ENCODE measurements around the gene CIDEC.
A peak's percentile ranks its signal among the peaks of the same experiment; 100 is the strongest.

Gene CIDEC

GRCh38 chr3:9843715-9844438 is 36.2 kb downstream of the CIDEC start, which contains the start of gene RPUSD3:
TSS of gene RPUSD3 (minus strand) at chr3:9844008. CDS start at chr3:9843990, 18 bp downstream.
- DNase-seq = peak; percentile 95

DNA sequence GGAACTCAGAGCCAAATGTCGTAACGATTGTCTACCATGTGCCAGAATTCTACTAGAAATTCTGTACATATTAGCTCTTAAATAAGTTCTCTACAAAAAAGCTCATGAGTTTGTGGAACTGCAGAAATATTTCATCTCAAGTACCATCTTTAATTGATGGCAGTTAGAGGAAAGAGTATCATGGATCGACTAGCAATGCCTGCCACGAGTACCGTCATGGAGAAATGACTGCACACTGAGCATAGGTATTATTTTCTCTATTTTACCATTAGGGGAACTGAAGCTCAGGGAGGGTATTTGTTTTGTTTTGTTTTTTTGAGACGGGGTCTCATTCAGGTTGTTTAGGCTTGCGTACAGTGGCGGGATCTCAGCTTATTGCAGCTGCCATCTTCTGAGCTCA is 39.0 kb downstream of the CIDEC start:
- DNase-seq = no peak

DNA sequence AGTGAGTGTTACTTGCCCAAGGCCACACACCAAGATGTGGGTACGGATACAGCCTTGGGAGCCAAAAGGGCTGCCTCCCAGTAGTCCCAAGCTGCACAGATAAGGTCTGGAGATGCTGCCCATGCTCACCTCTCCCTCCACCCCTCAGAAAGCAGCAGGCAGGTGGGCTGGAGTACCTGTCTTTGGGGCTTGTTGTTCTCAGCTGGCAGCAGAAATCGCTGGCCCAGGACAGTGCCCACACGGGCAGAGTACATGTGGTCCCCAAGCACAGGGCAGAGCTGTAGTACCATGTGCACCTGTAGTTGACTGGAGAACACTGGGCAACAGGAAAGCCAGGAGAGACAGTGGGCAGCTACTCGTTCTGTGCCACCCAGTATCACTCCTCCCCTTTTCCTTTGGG is 41.2 kb downstream of the CIDEC start:
- DNase-seq = no peak

DNA sequence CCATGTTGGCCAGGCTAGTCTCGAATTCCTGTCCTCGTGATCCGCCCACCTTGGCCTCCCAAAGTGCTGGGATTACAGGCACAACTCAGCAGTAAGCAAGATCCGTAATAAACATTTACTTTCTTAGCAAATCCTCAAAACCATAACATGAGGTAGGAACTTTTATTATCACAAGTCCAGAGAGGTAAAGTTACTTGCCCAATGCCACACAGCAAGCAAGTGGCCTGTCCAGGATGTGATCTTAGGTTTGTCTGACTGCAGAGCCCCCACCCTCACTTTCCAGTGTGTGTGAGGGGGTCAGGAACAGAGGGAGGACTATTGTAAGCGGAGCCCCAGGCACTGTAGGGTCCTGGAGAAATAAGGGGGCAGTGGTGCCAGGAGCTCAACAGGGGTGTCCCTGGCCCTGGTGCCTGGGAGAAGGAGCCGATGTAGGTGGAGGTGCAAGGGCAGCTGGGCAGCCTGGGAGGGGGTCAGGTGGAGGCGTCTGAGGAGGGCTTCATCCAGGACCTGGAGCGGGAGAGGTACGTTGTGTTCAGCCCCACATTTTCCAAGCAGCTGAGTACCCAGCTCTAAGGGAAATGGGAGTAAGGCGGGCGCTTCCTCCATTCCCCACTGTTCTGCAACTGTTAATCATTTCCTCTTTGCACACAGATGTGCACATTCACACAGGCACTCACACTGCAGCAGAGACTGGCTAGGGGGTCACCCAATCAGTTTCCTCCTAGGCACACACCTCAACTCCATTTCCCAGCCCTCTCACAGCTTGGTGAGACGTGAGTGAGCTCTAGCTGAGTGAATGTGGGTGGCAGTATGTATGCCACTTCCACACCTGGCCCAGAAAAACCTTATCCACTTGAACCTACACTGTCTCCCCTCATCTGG is 42.1 kb downstream of the CIDEC start:
- DNase-seq = no peak

DNA sequence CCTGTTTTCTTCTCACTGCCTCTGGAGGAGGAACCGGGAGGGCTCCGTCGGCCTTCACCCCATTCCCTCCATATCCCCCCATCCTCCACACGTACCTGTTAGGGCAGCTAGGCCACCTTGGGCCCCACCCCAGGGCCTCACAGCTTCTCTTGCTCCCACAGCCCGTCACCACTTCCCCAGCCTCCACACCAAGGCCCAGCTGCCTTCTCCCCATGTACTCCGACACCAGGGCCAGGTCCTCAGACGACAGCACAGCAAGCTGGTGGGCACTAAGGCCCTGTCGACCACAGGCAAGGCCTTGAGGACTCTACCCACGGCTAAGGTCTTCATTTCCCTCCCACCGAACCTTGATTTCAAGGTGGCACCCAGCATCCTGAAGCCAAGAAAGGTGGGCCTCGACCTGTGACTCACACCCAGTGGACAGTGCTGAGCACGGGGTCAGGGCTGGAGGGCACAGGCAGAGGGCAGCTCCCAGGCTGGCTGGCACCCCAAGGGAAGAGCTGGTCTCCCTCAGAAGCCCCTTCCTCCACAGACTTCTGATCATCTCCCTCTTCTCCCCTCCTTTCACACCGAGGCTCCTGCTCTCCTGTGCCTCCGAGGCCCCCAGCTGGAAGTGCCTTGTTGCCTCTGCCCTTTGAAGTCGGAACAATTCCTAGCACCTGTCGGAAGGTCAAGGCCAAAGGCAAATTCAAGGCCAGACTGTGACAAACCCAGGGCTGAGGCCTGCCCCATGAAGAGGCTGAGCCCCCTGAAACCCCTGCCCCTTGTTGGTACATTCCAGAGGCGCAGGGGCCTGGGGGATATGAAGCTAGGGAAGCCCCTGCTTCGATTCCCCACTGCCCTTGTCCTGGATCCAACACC is 45.3 kb downstream of the CIDEC start:
- DNase-seq = no peak

DNA sequence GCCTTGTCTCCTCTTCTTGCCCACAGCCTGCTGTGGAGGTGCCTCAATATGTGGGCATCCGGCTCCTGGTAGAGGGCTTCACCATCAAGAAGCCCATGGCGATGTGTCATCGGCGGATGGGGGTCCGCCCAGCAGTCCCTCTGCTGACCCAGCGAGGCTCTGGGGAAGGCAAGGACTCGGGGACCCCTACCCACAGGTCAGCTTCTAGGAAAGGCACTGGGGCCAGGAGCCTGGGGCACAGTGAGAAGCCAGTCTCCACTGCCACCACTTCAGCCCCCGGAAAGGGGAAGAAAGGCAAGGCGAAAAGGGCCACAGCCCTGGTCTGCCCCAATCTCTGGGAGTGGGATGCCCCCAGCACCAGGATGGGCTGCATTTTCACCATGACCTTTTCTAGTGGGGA is 47.0 kb downstream of the CIDEC start:
- no peak for DNase-seq

DNA sequence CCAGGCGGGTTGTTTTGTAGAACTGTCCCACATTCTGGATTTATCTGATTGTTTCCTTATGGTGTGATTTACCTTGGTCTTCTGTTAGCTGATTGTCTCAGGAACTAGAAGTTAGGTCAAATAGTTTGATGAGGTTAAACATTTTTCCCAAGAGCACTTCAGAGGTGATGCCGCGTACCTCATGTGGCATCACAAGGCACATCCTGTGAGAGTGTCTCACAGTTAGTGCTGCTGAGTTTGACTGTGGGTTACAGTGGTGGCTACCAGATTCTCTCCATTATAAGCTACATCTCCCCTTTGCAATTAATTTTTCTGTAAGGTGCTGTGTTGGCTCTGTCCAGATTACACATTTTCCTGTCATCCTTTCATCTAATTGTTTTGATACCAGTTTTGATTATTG is 48.8 kb downstream of the CIDEC start:
- DNase-seq = no peak

- DNase-seq = no peak
These were observed 51.0 kb downstream of the CIDEC start for GRCh38 chr3:9828801-9829755.

- DNase-seq = peak; percentile 26
These were observed 53.1 kb downstream of the CIDEC start for GRCh38 chr3:9826815-9827573.

- DNase-seq = no peak
These were observed 54.5 kb downstream of the CIDEC start for GRCh38 chr3:9825451-9826040.

DNA sequence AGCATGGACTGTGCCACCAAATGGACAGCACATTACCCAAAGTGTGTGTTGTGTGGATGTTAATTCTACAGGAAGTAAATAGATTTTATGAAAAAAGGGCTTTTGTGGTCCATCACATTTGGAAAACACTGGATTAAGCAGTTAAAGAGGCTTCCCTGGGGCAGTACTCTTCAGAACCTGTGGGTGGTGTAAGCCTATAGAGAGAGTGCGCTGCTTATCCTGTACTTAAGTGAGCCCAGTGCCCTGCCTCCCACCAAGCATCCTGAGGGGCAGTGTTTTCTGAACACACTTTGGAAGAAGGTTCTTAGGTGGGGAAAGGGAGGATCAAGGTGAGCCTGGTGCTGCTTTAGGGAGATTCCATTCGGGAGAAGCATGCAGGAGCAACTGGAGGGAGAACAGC is 59.1 kb downstream of the CIDEC start:
- no peak for DNase-seq

DNA sequence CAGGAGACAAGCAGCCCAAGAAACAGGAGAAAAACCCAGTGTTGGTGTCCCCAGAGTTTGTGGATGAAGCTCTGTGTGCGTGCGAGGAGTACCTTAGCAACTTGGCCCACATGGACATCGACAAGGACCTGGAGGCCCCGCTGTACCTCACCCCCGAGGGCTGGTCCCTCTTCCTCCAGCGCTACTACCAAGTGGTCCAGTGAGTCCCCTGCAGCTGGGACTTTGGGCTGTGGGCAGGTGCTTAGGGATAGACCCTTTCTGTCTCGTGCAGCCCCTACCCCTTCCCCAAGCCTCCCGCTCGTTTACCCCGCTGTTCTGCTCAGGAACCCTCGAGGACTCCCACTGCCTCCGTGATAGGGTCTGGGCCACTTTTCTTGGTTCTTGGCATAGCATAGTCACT is 59.5 kb downstream of the CIDEC start:
- DNase-seq = no peak

- DNase-seq = no peak
These were observed 61.3 kb downstream of the CIDEC start for GRCh38 chr3:9818666-9819335.

DNA sequence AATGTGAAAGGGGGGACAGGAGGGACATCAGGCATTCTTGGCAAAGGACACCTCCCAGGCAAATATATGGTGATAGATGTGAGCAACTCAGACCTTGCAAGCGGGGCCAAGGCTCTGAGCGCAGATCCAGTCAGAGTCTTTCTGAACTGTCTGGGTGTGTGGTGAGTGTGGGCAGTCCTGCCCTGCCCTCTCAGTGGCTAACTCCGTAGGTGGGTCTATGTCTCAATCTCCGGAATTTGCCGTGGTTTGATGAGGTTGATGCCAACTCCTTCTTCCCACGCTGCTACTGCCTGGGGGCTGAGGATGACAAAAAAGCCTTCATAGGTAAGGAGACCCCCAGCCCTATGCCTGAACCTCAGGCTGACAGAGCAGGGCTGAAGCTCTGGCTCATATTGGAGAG is 62.6 kb downstream of the CIDEC start:
- DNase-seq = no peak

Measured in stimulated activated CD4-positive, alpha-beta T cell treated with anti-CD3 and anti-CD28 coated beads, Interleukin-1b, Interleukin-23, amount 100 ng/mL, for 48 hours (primary cell).